Liver (tissue), 9 donors: ENCODE results near the gene OR5AU1. TPM values are rescaled to one million over a fixed set of nuclear protein-coding genes. Genes with fewer than 3 reads are reported as not detected.
"Not testable (repeated sequence)": the region's sequence is repeated elsewhere in the genome, so short reads cannot be mapped to it uniquely, and the experiment has no call there.

Experiments
- DNase-seq: peaks from one replicate; pipeline ENCODE4 v3.0.0-alpha.2; 2017; ENCODE audit warnings: low spot score
- H3K27ac ChIP-seq, 2 donors: one replicate each; pipeline ENCODE4 v1.7.0; 2013; ENCODE audit warnings: inconsistent platforms in 2 of 2, low read length in 2 of 2, control low read depth in 1 of 2, low read depth in 1 of 2, mild to moderate bottlenecking in 1 of 2
- H3K27me3 ChIP-seq, 4 donors: one replicate each; pipeline versions ENCODE4 v1.6.1 to v1.7.0; 2013; ENCODE audit warnings: low read length in 3 of 4, inconsistent platforms in 1 of 4, mild to moderate bottlenecking in 1 of 4, moderate library complexity in 1 of 4; ENCODE audit not compliant: control insufficient read depth in 4 of 4, insufficient read depth in 4 of 4
- H3K36me3 ChIP-seq, 4 donors: one replicate each; pipeline versions ENCODE4 v1.6.1 to v1.7.0; 2013; ENCODE audit warnings: low read length in 3 of 4, mild to moderate bottlenecking in 3 of 4, low read depth in 1 of 4, moderate library complexity in 1 of 4; ENCODE audit not compliant: control insufficient read depth in 4 of 4, insufficient read depth in 3 of 4
- H3K4me1 ChIP-seq, 4 donors: one replicate each; pipeline versions ENCODE4 v1.6.1 to v1.7.0; 2013; ENCODE audit warnings: low read length in 3 of 4, mild to moderate bottlenecking in 3 of 4, moderate library complexity in 1 of 4; ENCODE audit not compliant: control insufficient read depth in 4 of 4, insufficient read depth in 4 of 4
- H3K4me3 ChIP-seq, 3 donors: one replicate each; pipeline versions ENCODE4 v1.6.1 to v1.7.0; 2013; ENCODE audit warnings: low read length in 3 of 3, control low read depth in 1 of 3, low read depth in 1 of 3, mild to moderate bottlenecking in 1 of 3
- H3K9ac ChIP-seq, 2 donors: one replicate each; pipeline ENCODE4 v1.7.0; 2013; ENCODE audit warnings: low read length in 2 of 2, mild to moderate bottlenecking in 2 of 2, moderate library complexity in 2 of 2, control low read depth in 1 of 2, low read depth in 1 of 2
- H3K9me3 ChIP-seq, 4 donors: one replicate each; pipeline versions ENCODE4 v1.6.1 to v1.7.0; 2013; ENCODE audit warnings: low read length in 3 of 4; ENCODE audit not compliant: control insufficient read depth in 4 of 4
- CTCF ChIP-seq: fragments of 150-350 bp; IDR thresholded peaks from 2 replicates; pipeline ENCODE4 v1.5.1; 2017; ENCODE audit warnings: improper control_type of control experiment, low read depth, low read length; ENCODE audit not compliant: missing input control
- EGR1 ChIP-seq, 2 donors: IDR thresholded peaks; 2 replicates each; pipeline ENCODE4 v1.6.1; 2016 to 2018; ENCODE audit warnings: antibody characterized with exemption in 2 of 2, low read depth in 2 of 2
- FOXA2 ChIP-seq: IDR thresholded peaks from 2 replicates; pipeline ENCODE4 v1.6.1; 2016; ENCODE audit warnings: antibody characterized with exemption
- GABPA ChIP-seq, 2 donors: IDR thresholded peaks in 1 of 2; conservative IDR thresholded peaks in 1 of 2; 2 replicates each; pipeline ENCODE4 v1.6.1; 2016; ENCODE audit warnings: antibody characterized with exemption in 2 of 2, mild to moderate bottlenecking in 1 of 2, moderate library complexity in 1 of 2
- JUND ChIP-seq, 2 donors: IDR thresholded peaks; 2 replicates each; pipeline ENCODE4 v1.6.1; 2016; ENCODE audit warnings: antibody characterized with exemption in 2 of 2
- SP1 ChIP-seq: IDR thresholded peaks from 2 replicates; pipeline ENCODE4 v1.6.1; 2018; ENCODE audit warnings: antibody characterized with exemption, mild to moderate bottlenecking
- TAF1 ChIP-seq: conservative IDR thresholded peaks from 2 replicates; pipeline ENCODE4 v1.6.1; 2016; ENCODE audit warnings: antibody characterized with exemption, mild to moderate bottlenecking
- YY1 ChIP-seq: IDR thresholded peaks from 2 replicates; pipeline ENCODE4 v1.6.1; 2016; ENCODE audit warnings: antibody characterized with exemption, mild to moderate bottlenecking
- WGBS: extraction: QIAGEN DNeasy Blood & Tissue Kit; methylation state at CpG from one replicate; pipeline ENCODE4 v1.1.7; 2013; 5-methylcytosine and 5-hydroxymethylcytosine counted together
- polyA plus RNA-seq, 2 donors: library from polyadenylated mRNA; stranded (reverse) in 1 of 2; unstranded in 1 of 2; fragments of 200-250 nt in 1 of 2; fragments of >200 nt in 1 of 2; fragmentation: Nextera tagmentation in 1 of 2; extraction: Ambion mirVana in 1 of 2; gene quantifications; one replicate each; pipeline versions ENCODE4 v1.2.1 to v1.2.3, GENCODE V29; 2013 to 2015
- total RNA-seq, 2 donors: library from RNA; depleted of rRNA; stranded (reverse); fragments of >200 nt; gene quantifications; one replicate each; pipeline ENCODE4 v1.2.3, GENCODE V29; 2014
- donor health status: healthy.
- donor health status: healthy.
- donor health status: healthy.
- donor health status: healthy.
- donor health status: healthy.

The OR5AU1 gene
- total and polyA plus RNA-seq, 4 donors: not detected

- no peak overlapping the region for H3K27ac ChIP-seq
- 88% methylated on average over 4 of the region's 4 CpGs for WGBS
Measured at GRCh38 chr14:21169573-21169972, 13.7 kb upstream of the OR5AU1 start.

GRCh38 chr14:21168055-21168454 lies 12.2 kb upstream of the OR5AU1 start:
- Histone ChIP-seq H3K9me3 (peaks cover 0 to 4% (median 0%) of the 10 kb centered on the region in 4 donors), H3K27me3 (no peaks in the 10 kb centered on the region), H3K9ac (no peak overlapping the region), H3K36me3 (no peaks in the 10 kb centered on the region), H3K4me3 (no peak overlapping the region), H3K4me1 (no peaks in the 10 kb centered on the region), H3K27ac (no peak overlapping the region)
- DNase-seq: no peak
- 87% methylated on average over 8 of the region's 8 CpGs for WGBS
- TF ChIP-seq YY1: no peak
- TF ChIP-seq TAF1: no peak
- no peak for TF ChIP-seq GABPA (IDR thresholded peaks at IDR 0.05 in 1 of 2, conservative IDR thresholded peaks at IDR 0.05 in 1 of 2)

More at GRCh38 chr14:21169573-21169972, 13.7 kb upstream of the OR5AU1 start:
- peaks cover 0 to 5% (median 0%) of the 10 kb centered on the region in 4 donors for H3K9me3 ChIP-seq
- H3K4me1 ChIP-seq: no peaks in the 10 kb centered on the region
- no peak overlapping the region for H3K9ac ChIP-seq
- no peaks in the 10 kb centered on the region for H3K36me3 ChIP-seq
- no peak overlapping the region for H3K4me3 ChIP-seq
- TF ChIP-seq YY1 (no peak), SP1 (no peak), GABPA (IDR thresholded peaks at IDR 0.05 in 1 of 2, conservative IDR thresholded peaks at IDR 0.05 in 1 of 2) (no peak), FOXA2 (no peak), JUND (IDR thresholded peaks at IDR 0.05) (no peak), EGR1 (IDR thresholded peaks at IDR 0.05; ENCODE audit: low read depth in 2 of 2) (no peak), CTCF (no peak)
- no peaks in the 10 kb centered on the region for H3K27me3 ChIP-seq
- DNase-seq: no peak

- not testable (repeated sequence) for H3K4me1 ChIP-seq, H3K9ac ChIP-seq, H3K9me3 ChIP-seq, H3K36me3 ChIP-seq, H3K27ac ChIP-seq, DNase-seq, H3K4me3 ChIP-seq, H3K27me3 ChIP-seq
- WGBS: 90% methylated on average over 1 of the region's 1 CpG
Measured at GRCh38 chr14:21165670-21166069, 9.8 kb upstream of the OR5AU1 start.

- not testable (repeated sequence) for H3K9me3 ChIP-seq, H3K27me3 ChIP-seq, H3K4me1 ChIP-seq, H3K27ac ChIP-seq, DNase-seq, H3K36me3 ChIP-seq, H3K4me3 ChIP-seq, H3K9ac ChIP-seq
- 53% methylated on average over 7 of the region's 7 CpGs for WGBS
Measured at GRCh38 chr14:21165002-21165605, 9.2 kb upstream of the OR5AU1 start.
